GM18511 (cell line): ENCODE measurements around the gene C16orf96.
"Not testable (repeated sequence)": the region's sequence is repeated elsewhere in the genome, so short reads cannot be mapped to it uniquely, and the experiment has no call there.

Experiments used
- ATAC-seq: cut with Tn5 transposase; IDR thresholded peaks from one replicate; pipeline ENCODE4 v1.9.1; 2021; ENCODE audit warnings: mild to moderate bottlenecking, moderate library complexity; ENCODE audit not compliant: unreplicated experiment

Gene C16orf96

DNA sequence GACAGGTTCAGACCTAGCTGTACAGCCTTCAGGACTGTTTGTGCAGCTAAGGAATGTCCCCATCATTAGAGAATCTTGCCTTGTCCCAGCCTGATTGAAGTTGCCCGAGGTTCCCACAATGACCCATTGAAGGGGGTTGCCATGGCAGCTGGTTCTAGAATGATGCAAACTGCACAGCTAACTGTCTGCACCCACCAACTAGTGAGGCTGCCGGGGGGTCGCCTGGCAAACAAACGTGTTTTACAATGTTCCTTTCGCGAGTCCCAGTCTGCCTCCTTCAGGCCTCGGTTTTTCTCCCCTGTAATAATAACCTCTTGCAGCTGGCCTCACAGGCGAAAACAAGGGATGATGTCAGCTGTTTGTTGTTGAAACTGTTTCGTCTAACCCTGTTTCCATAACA, 5.5 kb downstream of the C16orf96 start:
- ATAC-seq: no peak

DNA sequence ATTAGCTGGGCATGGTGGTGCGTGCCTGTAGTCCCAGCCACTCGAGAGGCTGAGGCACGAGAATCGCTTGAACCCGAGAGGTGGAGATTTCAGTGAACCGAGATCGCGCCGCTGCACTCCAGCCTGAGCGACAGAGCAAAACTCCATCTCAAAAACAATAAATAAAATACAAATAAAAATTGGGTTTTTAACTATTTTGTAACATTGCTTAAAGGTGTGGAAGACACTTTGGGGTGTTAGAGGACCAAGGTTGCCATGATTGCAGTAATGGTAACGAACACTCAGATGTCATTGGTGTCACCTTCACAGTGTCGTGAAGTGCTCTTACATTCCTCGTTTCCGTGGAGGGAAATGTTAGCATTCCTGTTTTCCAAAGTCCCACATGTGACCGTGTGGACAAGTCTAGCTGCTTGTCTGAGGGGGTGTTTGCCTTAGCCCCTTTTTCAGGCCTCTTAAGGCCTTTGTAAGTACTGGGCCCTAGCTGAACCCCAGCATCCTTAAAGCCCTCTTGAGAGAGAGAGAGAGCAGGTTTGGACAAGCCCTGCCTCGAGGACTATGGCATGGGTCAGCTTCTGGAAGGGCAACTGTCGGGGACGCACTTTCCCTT, 8.6 kb downstream of the C16orf96 start:
- no peak for ATAC-seq

DNA sequence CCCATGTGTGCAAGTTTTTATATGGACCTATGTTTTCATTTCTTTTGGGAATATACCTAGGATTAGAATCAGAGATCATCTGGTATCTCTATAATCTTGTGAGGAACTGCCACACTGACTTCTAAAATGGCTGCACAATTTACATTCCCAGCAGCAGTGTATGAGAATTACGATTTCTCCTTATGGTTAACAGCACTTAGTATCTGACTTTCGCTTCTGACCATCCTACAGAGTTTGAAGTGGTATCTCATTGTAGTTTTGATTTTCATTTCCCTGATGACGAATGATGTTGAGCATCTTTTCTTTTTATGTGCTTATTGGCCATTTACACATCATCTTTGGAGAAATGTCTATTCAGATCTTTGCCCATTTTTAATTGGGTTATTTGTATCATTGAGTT, 10.0 kb downstream of the C16orf96 start:
- peak; percentile 43 for ATAC-seq

DNA sequence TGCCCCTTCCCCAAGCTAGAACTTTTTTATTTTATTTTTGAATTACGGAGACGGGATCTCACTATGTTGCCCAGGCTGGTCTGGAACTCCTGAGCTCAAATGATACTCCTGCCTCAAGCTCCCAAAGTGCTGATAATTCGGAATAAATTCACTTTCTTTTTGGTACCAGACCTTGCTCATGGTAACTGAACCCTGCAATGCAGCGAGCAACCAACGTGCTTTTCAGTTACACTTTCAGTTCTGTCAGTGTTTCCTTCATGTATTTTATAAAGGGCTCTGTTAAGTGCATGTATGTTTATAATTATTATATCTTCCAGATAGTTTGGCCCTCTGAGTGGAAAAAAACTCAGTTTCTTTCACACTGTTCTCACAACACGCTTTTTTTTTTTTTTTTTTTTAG, 13.9 kb downstream of the C16orf96 start:
- ATAC-seq: no peak

DNA sequence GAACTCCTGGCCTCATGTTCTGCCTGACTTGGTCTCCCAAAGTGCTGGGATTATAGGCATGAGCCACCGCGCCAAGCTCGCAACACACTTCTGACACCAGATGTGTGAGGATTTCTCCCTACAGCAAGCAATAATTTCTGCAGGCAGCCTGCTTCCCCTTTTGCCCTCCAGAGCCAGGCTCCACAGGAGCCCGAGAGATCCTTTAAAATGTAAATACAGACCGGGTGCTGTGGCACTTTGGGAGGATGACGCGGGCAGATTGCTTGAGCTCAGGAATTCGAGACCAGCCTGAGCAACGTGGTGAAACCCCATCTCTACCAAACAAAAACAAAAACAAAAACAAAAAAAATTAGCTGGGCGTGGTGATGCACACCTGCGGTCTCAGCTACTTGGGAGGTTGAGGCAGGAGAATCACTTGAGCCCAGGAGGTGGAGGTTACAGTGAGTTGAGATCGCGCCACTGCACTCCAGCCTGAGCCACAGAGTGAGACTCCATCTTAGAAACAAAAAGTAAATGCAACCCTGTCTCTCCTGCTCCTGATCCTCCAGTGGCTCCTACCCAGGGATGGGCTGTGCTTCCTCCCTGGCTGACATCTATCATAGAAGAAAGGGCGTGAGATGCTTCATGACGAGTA, 14.7 kb downstream of the C16orf96 start:
- ATAC-seq: no peak

DNA sequence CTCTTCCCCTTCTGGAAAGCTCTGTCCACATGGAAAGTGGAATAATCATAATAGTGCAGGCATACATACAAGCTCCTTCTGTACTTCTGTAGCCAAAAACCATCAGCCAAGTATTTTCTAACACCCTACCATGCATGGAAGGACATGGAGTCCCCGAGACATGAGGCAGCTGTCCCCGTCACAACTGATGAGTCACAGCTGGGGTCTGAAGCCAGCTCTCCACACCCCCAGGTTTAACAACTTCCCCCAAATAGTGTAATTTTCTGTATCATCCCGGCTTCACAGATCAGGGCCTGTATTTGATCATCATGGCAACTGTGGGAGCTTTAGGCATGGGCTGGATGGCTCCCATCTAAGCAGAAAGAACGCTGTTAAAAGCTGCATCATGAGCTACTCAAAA, 16.6 kb downstream of the C16orf96 start:
- ATAC-seq: no peak

DNA sequence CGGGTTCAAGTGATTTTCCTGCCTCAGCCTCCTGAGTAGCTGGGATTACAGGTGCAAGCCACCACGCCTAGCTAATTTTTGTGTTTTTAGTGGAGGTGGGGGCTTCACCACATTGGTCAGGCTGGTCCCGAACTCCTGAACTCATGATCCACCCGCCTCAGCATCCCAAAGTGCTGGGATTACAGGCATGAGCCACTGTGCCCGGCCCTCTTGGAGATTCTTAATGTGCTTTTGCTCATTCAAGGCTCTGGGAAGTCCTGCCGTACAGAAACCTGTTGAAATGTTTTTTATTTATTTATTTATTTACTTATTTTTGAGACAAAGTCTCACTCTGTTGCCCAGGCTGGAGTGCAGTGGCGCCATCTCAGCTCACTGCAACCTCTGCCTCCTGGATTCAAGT, 17.8 kb downstream of the C16orf96 start:
- not testable (repeated sequence) for ATAC-seq

DNA sequence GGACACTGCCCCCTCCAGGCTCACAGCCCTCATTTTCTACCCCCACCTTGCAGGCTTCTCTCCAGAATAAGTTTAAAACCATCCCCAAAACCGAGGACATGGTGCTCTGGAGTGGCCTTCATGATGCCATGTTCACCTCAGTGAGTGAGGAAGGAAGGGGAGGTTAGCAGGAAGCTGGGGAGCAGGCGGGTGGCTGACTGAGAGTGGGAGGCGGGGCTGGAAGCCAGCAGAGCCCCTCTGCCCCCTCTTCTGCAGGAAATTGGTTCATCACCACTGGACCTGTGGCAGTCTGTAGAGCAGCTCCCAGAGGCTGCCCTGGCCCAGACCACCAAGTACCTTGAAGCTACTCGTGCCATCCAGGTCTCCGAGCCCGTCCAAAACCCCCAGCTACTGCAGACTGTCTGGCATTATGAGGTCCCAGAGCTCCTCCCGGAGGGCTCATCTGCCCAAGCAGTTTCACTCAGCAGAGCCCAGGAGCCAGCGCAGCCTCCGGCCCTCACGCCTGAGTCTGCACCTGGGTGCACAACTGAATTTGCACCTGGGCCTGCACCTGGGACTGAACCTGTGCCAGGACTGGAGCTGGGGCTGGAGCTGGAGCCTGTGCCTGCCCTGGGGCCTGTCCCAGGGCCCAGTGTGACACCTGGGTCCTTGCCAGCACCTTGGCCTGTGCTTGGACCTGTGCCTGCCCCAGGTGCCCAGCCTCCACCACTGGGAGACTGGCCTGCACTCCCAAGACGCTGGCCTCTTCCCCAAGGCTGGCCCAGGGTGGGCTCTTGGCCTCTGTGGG, 19.0 kb downstream of the C16orf96 start:
- ATAC-seq: no peak

DNA sequence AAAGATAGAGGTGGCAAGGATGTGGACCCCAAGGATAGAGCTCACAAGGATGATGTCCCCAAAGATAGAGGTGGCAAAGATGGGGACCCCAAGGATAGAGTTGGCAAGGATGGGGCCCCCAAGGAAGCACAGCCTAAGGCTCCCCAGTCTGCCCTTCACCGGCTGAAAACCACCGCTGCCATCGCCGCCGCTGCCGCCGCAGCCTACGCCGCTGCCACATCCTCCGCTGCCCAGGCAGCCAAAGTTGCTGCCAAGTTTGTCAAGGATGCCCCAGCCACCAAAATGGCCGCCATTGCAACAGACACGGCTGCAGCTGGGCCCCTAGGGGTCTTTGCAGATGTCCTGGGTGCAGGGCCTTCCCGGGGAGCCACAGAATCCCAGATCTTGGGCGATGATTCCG, 19.9 kb downstream of the C16orf96 start:
- no peak for ATAC-seq

DNA sequence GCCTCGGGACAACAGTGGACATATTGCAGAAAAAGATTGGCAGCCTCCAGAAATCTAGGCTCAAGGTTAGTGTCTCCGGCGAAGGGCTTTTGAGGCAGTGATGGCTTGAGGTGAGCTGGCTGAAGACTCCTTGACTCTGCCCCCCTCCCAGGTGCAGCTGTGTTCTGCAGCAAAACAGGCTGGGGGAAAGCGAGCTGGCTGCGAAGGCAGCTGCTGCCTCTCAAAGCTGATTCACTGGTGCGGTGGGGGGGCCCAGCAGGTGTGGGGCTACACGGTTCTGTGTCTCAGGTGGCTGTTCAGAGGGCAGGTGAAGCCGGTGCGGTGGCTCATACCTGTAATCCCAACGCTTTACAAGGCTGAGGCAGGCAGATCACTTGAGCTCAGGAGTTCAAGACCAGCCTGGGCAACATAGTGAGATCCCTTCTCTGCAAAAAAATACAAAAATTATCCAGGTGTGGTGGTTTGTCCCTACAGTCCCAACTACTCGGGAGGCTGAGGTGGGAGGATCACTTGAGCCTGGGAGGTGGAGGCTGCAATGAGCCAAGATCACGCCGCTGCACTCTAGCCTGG, 22.9 kb downstream of the C16orf96 start:
- ATAC-seq: no peak

DNA sequence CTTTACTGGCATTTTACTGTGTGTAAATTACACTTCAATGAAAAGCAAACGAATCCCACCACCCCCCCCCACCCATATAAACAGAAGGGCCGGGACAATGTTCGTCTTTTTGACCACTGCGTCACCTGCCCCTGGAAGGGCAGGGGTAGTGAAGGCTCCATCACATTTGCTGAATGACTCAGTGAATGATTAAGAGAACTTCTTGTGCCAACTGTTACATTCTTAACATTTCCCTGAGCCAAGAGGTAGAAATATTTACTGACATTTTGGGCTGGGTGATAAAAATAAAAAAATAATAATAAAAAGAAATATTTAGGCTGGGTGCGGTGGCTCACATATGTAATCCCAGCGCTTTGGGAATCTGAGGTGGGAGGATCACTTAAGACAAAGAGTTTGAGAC, 24.1 kb downstream of the C16orf96 start:
- no peak for ATAC-seq

DNA sequence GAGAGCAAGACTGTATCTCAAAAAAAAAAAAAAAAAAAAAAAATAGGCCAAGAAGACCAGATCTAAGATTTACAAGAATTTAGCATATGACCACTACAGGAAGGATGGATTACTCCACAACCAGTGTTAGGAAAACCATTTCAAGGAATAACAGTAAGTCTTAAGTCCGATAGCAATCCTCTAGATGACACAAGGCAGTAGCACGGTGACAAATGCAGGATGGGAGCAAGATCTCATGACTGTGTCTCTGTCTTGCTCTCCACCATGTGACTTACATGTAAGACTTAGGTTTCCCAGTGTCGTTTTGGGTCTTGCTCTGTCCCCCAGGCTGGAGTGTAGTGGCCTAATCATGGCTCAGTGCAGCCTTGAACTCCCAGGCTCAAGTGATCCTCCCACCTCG, 27.8 kb downstream of the C16orf96 start:
- no peak for ATAC-seq

DNA sequence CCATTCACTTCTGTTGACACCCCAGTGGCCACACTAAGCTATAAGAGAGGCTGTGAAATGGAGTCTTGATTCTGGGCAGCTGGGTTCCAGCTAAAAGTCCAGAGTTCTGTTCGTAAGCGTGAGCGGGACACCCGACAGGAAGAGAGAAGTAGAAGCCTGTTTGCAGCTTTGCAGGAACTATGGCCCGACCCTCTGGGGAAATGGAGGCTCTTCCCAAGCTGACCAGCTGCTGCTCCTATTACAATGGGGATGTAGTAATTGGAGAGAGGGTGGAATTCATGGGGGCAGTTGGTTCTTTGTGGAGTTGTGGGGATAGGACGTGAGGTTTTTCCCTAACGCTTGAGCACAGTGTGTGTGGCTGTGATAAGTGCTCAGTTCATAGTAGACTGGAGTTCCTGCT, 30.2 kb downstream of the C16orf96 start:
- ATAC-seq: no peak

DNA sequence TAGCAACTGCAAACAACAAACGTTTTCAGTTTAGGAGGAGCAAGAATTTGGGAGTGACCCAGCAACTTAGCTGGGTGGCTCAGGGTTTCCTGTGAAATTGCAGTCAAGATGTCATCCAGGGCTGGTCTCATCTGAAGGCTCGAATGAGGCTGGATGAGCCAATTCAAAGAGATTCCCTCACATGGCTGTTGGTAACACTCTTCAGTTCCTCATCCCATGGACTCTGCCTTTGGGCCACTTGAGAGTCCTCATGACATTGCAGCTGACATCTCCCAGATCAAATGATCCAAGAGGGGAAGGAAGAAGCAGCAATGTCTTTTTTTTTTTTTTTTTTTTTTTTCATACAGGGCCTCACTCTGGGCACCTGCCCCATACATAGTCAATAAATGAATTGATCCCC, 32.2 kb downstream of the C16orf96 start:
- no peak for ATAC-seq

DNA sequence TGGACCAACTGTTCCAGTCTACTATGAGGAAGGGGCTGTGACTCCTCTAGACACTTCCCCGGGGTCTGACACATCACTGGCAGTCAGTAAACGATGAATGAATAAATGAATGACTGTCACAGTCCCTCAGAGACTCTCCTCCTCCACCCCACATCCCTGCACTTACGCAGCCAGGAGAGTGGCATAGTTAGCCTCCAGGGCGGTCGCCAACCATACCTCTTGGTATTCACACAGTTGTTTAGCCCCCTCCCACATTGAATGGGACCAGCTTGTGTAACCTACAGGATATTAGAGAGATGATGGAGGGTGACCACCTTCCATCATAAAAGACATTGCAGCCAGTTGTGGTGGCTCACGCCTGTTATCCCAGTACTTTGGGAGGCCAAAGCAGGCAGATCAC, 32.8 kb downstream of the C16orf96 start:
- ATAC-seq: no peak

DNA sequence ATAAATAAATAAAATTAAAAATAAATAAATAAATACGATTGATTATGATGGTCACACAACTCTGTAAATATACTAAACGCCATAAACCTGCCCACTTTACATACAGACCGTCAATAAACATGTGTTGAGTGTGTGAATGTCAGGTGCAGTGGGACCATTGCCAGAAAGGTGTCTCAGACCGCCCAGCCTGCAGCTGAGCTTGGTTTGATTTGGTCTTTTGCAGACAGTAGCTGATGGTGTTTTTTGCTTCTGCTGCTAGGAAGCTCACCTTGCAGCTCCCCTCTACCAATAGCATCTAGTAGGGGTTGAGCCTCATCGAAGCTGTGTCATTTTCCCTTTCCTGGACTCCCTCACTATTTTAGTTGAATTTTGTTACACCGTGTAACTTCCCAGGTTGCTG, 35.1 kb downstream of the C16orf96 start:
- ATAC-seq: no peak

DNA sequence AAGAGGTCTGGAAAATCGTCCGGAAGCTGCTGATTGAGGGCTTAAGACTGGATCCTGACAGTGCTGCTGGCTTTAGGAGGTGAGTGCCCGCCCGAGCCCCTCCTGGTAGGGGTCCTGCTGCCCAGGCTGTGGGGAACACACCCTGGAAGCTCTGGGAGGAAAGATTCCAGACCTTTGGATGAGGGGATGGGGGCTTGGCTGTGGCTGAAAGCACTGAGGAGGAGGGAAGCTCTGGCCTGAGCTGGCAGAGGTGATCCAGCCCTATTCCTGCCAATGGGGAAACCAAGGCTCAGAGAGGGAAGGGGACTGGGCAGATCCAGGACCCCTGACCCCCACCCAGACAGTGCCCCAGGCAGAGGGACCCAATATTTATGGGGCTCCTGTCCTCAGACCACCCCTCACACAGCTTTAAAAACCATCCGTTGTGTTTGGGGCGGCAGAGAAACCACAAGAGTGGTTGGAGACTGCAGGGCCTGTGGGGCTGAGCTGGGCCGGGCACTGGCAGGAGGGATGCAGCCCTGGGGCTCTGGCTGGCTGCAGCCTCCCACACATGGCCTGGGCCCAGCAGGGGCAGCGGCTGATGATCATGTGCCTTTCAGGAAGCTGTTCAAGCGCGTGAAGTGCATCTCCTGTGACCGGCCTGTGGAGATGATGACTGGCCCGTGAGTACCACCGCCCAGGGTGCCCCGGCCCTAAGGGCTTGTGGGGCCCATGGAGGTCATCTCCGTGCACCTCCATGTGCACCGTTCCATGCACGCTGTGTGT, 35.7 kb downstream of the C16orf96 start:
- no peak for ATAC-seq

DNA sequence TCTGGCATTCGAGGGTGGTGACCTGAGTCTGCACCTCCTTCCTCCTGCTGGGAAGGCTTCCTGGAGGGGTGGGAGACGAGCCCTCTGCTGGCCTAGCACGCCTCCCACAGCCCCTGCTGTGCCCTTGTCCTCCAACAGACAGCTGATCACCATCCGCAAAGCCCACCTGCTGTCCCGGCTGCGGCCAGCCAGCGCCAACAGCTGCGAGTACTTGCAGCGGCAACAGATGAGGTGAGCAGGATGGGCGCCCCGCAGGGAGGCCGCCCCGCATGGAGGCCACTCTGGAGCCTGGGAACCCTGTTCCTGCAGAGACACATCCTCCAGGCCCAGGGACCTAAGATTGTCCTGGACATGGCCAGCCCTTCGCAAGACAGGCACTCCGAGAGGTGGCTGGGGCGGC, 36.9 kb downstream of the C16orf96 start:
- no peak for ATAC-seq

DNA sequence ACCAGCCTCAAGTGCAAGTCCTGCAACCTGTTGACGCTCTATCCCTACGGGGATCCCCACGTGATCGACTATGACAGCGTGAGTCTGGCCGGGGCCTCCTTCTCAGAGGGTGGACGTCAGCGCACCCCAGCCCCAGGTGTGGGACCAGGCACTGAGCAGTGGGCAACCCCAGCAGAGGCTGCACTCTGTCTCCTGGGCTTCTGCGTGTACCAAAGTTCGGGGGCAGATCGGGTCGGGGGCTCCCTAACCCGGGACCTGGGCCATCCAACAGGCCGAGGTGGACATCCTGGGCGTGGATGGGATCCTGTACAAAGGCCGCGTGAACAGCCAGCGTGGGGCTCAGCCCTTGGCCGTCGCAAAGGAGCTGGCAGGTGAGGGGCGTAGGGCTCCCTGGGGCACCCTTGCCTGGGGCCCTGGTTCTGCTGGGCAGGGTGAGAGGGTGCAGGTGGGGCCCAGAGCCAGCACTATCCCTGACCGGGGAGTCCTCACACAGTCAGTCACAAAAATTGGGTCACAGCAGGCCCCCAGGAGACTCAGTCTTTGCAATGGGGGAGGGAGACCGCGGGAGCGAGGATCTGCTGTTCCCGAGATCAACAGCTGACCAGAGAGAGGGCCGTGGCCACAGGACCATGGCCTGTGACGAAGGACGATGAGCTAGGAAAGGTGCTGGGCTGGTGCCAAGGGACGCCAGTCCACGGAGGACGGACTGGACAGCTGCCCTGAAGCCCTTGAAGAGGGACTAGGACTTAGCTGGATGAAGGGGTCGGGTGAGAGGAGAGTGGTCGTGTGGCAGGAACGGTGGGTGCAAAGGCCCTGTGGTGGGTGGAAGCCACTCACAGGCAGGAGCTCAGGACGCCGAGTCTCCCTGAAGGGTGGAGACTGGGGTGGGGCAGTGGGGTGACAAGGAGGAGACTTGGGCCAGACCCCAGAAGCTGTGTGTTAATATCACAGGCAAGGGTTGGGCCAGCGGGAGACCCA, 38.6 kb downstream of the C16orf96 start:
- ATAC-seq: no peak

DNA sequence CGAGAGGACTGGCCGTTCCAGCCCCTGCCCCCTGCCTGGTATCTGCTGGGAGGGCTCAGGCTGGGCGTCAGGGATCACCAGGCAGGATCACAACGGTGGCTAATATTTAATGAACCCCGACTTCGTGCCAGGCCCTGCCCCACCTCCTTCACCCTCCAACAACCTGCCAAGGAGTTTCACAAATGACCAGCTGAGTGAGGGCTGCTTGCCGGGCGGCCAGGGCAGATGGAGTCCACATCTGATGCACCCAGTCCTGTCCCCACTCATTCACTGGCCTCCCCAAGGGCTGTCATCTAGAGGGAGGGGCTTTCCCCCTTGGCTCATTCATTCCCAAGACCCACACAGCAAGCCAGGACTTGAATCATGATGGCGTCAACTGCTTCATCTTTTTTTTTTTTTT, 41.0 kb downstream of the C16orf96 start:
- no peak for ATAC-seq
